Liver (tissue), 9 donors: ENCODE results near the gene TXNL1. TPM values are rescaled to one million over a fixed set of nuclear protein-coding genes. Genes with fewer than 3 reads are reported as not detected.

Source experiments
- DNase-seq: peaks from one replicate; pipeline ENCODE4 v3.0.0-alpha.2; 2017; ENCODE audit warnings: low spot score
- H3K27ac ChIP-seq, 2 donors: one replicate each; pipeline ENCODE4 v1.7.0; 2013; ENCODE audit warnings: inconsistent platforms in 2 of 2, low read length in 2 of 2, control low read depth in 1 of 2, low read depth in 1 of 2, mild to moderate bottlenecking in 1 of 2
- H3K27me3 ChIP-seq, 4 donors: one replicate each; pipeline versions ENCODE4 v1.6.1 to v1.7.0; 2013; ENCODE audit warnings: low read length in 3 of 4, inconsistent platforms in 1 of 4, mild to moderate bottlenecking in 1 of 4, moderate library complexity in 1 of 4; ENCODE audit not compliant: control insufficient read depth in 4 of 4, insufficient read depth in 4 of 4
- H3K36me3 ChIP-seq, 4 donors: one replicate each; pipeline versions ENCODE4 v1.6.1 to v1.7.0; 2013; ENCODE audit warnings: low read length in 3 of 4, mild to moderate bottlenecking in 3 of 4, low read depth in 1 of 4, moderate library complexity in 1 of 4; ENCODE audit not compliant: control insufficient read depth in 4 of 4, insufficient read depth in 3 of 4
- H3K4me1 ChIP-seq, 4 donors: one replicate each; pipeline versions ENCODE4 v1.6.1 to v1.7.0; 2013; ENCODE audit warnings: low read length in 3 of 4, mild to moderate bottlenecking in 3 of 4, moderate library complexity in 1 of 4; ENCODE audit not compliant: control insufficient read depth in 4 of 4, insufficient read depth in 4 of 4
- H3K4me3 ChIP-seq, 3 donors: one replicate each; pipeline versions ENCODE4 v1.6.1 to v1.7.0; 2013; ENCODE audit warnings: low read length in 3 of 3, control low read depth in 1 of 3, low read depth in 1 of 3, mild to moderate bottlenecking in 1 of 3
- H3K9ac ChIP-seq, 2 donors: one replicate each; pipeline ENCODE4 v1.7.0; 2013; ENCODE audit warnings: low read length in 2 of 2, mild to moderate bottlenecking in 2 of 2, moderate library complexity in 2 of 2, control low read depth in 1 of 2, low read depth in 1 of 2
- H3K9me3 ChIP-seq, 4 donors: one replicate each; pipeline versions ENCODE4 v1.6.1 to v1.7.0; 2013; ENCODE audit warnings: low read length in 3 of 4; ENCODE audit not compliant: control insufficient read depth in 4 of 4
- ATF3 ChIP-seq: IDR thresholded peaks from 2 replicates; pipeline ENCODE4 v1.6.1; 2016; ENCODE audit warnings: antibody characterized with exemption
- EGR1 ChIP-seq, 2 donors: IDR thresholded peaks; 2 replicates each; pipeline ENCODE4 v1.6.1; 2016 to 2018; ENCODE audit warnings: antibody characterized with exemption in 2 of 2, low read depth in 2 of 2
- FOXA1 ChIP-seq: IDR thresholded peaks from 2 replicates; pipeline ENCODE4 v1.6.1; 2016; ENCODE audit warnings: antibody characterized with exemption
- FOXA2 ChIP-seq: IDR thresholded peaks from 2 replicates; pipeline ENCODE4 v1.6.1; 2016; ENCODE audit warnings: antibody characterized with exemption
- GABPA ChIP-seq, 2 donors: IDR thresholded peaks in 1 of 2; conservative IDR thresholded peaks in 1 of 2; 2 replicates each; pipeline ENCODE4 v1.6.1; 2016; ENCODE audit warnings: antibody characterized with exemption in 2 of 2, mild to moderate bottlenecking in 1 of 2, moderate library complexity in 1 of 2
- HNF4A ChIP-seq, 2 donors: conservative IDR thresholded peaks; 2 replicates each; pipeline ENCODE4 v1.6.1; 2016; ENCODE audit warnings: antibody characterized with exemption in 2 of 2, mild to moderate bottlenecking in 2 of 2
- HNF4G ChIP-seq: IDR thresholded peaks from 2 replicates; pipeline ENCODE4 v1.6.1; 2016; ENCODE audit warnings: antibody characterized with exemption
- JUND ChIP-seq, 2 donors: IDR thresholded peaks; 2 replicates each; pipeline ENCODE4 v1.6.1; 2016; ENCODE audit warnings: antibody characterized with exemption in 2 of 2
- MAX ChIP-seq: IDR thresholded peaks from 2 replicates; pipeline ENCODE4 v1.6.1; 2016; ENCODE audit warnings: antibody characterized with exemption
- NR2F2 ChIP-seq: IDR thresholded peaks from 2 replicates; pipeline ENCODE4 v1.6.1; 2016; ENCODE audit warnings: antibody characterized with exemption
- RAD21 ChIP-seq, 2 donors: IDR thresholded peaks; 2 replicates each; pipeline ENCODE4 v1.6.1; 2016; ENCODE audit warnings: antibody characterized with exemption in 2 of 2, mild to moderate bottlenecking in 2 of 2
- RXRA ChIP-seq, 2 donors: IDR thresholded peaks; 2 replicates each; pipeline ENCODE4 v1.6.1; 2017 to 2018; ENCODE audit warnings: antibody characterized with exemption in 2 of 2, mild to moderate bottlenecking in 1 of 2
- SP1 ChIP-seq: IDR thresholded peaks from 2 replicates; pipeline ENCODE4 v1.6.1; 2018; ENCODE audit warnings: antibody characterized with exemption, mild to moderate bottlenecking
- TAF1 ChIP-seq: conservative IDR thresholded peaks from 2 replicates; pipeline ENCODE4 v1.6.1; 2016; ENCODE audit warnings: antibody characterized with exemption, mild to moderate bottlenecking
- YY1 ChIP-seq: IDR thresholded peaks from 2 replicates; pipeline ENCODE4 v1.6.1; 2016; ENCODE audit warnings: antibody characterized with exemption, mild to moderate bottlenecking
- polyA plus RNA-seq, 2 donors: library from polyadenylated mRNA; stranded (reverse) in 1 of 2; unstranded in 1 of 2; fragments of 200-250 nt in 1 of 2; fragments of >200 nt in 1 of 2; fragmentation: Nextera tagmentation in 1 of 2; extraction: Ambion mirVana in 1 of 2; gene quantifications; one replicate each; pipeline versions ENCODE4 v1.2.1 to v1.2.3, GENCODE V29; 2013 to 2015
- total RNA-seq, 2 donors: library from RNA; depleted of rRNA; stranded (reverse); fragments of >200 nt; gene quantifications; one replicate each; pipeline ENCODE4 v1.2.3, GENCODE V29; 2014
- TF ChIP-seq, protein P1 (sequence below): IDR thresholded peaks from 2 replicates; pipeline ENCODE4 v1.6.1; 2016; ENCODE audit warnings: antibody characterized with exemption
- TF ChIP-seq, protein P2 (sequence below): IDR thresholded peaks from 2 replicates; pipeline ENCODE4 v1.6.1; 2016; ENCODE audit warnings: antibody characterized with exemption, mild to moderate bottlenecking
- TF ChIP-seq, protein P3 (sequence below): fragments of 150-350 bp; IDR thresholded peaks from 2 replicates; pipeline ENCODE4 v1.5.1; 2017; ENCODE audit warnings: improper control_type of control experiment, low read depth, low read length; ENCODE audit not compliant: missing input control
- donor health status: healthy.
- donor health status: healthy.
- donor health status: healthy.
- donor health status: healthy.
- donor health status: healthy.

TXNL1 gene
- total and polyA plus RNA-seq, 4 donors, result 23.1 to 65.7 (median 33.9) TPM

DNA sequence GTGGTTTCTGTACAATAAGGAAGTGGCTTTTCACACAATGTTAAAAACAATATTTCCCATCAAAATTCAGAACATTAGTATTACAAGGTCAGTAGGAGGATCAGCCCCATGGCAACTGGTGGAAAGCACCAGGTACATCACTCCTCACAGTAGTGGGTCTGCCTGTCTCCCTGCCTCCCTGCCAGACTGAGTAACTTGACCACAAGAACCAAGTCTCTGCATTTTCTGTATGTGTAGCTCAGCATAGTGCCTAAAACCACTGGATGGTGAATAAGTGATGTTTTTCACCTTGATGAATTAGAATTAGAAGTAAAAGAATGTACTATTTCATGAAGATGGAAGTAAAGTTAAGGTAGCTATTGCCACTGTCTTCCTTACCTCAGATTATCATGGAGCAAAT, 8.7 kb upstream of the TXNL1 start:
- no peak overlapping the region for H3K27ac ChIP-seq
- H3K9ac ChIP-seq, result no peak overlapping the region
- no peaks in the 10 kb centered on the region for H3K36me3 ChIP-seq
- TF ChIP-seq, protein P1, sequence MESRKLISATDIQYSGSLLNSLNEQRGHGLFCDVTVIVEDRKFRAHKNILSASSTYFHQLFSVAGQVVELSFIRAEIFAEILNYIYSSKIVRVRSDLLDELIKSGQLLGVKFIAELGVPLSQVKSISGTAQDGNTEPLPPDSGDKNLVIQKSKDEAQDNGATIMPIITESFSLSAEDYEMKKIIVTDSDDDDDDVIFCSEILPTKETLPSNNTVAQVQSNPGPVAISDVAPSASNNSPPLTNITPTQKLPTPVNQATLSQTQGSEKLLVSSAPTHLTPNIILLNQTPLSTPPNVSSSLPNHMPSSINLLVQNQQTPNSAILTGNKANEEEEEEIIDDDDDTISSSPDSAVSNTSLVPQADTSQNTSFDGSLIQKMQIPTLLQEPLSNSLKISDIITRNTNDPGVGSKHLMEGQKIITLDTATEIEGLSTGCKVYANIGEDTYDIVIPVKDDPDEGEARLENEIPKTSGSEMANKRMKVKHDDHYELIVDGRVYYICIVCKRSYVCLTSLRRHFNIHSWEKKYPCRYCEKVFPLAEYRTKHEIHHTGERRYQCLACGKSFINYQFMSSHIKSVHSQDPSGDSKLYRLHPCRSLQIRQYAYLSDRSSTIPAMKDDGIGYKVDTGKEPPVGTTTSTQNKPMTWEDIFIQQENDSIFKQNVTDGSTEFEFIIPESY, result no peak
- TF ChIP-seq JUND (IDR thresholded peaks at IDR 0.05) (no peak), RAD21 (IDR thresholded peaks at IDR 0.05) (no peak), NR2F2 (no peak), YY1 (no peak), HNF4A (conservative IDR thresholded peaks at IDR 0.05) (no peak), GABPA (IDR thresholded peaks at IDR 0.05 in 1 of 2, conservative IDR thresholded peaks at IDR 0.05 in 1 of 2) (no peak), MAX (no peak), FOXA2 (no peak), SP1 (no peak), TAF1 (no peak), ATF3 (no peak), EGR1 (IDR thresholded peaks at IDR 0.05; ENCODE audit: low read depth in 2 of 2) (no peak), FOXA1 (no peak), HNF4G (no peak), RXRA (IDR thresholded peaks at IDR 0.05) (no peak)
- TF ChIP-seq, protein P2, sequence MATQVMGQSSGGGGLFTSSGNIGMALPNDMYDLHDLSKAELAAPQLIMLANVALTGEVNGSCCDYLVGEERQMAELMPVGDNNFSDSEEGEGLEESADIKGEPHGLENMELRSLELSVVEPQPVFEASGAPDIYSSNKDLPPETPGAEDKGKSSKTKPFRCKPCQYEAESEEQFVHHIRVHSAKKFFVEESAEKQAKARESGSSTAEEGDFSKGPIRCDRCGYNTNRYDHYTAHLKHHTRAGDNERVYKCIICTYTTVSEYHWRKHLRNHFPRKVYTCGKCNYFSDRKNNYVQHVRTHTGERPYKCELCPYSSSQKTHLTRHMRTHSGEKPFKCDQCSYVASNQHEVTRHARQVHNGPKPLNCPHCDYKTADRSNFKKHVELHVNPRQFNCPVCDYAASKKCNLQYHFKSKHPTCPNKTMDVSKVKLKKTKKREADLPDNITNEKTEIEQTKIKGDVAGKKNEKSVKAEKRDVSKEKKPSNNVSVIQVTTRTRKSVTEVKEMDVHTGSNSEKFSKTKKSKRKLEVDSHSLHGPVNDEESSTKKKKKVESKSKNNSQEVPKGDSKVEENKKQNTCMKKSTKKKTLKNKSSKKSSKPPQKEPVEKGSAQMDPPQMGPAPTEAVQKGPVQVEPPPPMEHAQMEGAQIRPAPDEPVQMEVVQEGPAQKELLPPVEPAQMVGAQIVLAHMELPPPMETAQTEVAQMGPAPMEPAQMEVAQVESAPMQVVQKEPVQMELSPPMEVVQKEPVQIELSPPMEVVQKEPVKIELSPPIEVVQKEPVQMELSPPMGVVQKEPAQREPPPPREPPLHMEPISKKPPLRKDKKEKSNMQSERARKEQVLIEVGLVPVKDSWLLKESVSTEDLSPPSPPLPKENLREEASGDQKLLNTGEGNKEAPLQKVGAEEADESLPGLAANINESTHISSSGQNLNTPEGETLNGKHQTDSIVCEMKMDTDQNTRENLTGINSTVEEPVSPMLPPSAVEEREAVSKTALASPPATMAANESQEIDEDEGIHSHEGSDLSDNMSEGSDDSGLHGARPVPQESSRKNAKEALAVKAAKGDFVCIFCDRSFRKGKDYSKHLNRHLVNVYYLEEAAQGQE, result no peak
- TF ChIP-seq, protein P3, sequence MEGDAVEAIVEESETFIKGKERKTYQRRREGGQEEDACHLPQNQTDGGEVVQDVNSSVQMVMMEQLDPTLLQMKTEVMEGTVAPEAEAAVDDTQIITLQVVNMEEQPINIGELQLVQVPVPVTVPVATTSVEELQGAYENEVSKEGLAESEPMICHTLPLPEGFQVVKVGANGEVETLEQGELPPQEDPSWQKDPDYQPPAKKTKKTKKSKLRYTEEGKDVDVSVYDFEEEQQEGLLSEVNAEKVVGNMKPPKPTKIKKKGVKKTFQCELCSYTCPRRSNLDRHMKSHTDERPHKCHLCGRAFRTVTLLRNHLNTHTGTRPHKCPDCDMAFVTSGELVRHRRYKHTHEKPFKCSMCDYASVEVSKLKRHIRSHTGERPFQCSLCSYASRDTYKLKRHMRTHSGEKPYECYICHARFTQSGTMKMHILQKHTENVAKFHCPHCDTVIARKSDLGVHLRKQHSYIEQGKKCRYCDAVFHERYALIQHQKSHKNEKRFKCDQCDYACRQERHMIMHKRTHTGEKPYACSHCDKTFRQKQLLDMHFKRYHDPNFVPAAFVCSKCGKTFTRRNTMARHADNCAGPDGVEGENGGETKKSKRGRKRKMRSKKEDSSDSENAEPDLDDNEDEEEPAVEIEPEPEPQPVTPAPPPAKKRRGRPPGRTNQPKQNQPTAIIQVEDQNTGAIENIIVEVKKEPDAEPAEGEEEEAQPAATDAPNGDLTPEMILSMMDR, result no peak
- H3K4me1 ChIP-seq, result peaks cover 0 to 12% (median 9%) of the 10 kb centered on the region in 4 donors
- H3K9me3 ChIP-seq, result no peaks in the 10 kb centered on the region
- no peaks in the 10 kb centered on the region for H3K27me3 ChIP-seq
- DNase-seq, result no peak
- H3K4me3 ChIP-seq, result no peak overlapping the region
